Thoracic aorta (tissue), 2 donors: ENCODE data around the gene FAM120B. TPM values are rescaled to one million over a fixed set of nuclear protein-coding genes. Genes with fewer than 3 reads are reported as not detected.

Experiments used
- ATAC-seq: fragments of 150-250 bp; one replicate; pipeline ENCODE4 v1.8.0; 2017; ENCODE audit warnings: low read depth; ENCODE audit not compliant: insufficient number of reproducible peaks, low FRiP score
- DNase-seq: peaks from one replicate; pipeline ENCODE4 v3.0.0-alpha.2; 2020; ENCODE audit warnings: low spot score
- H3K27ac ChIP-seq, 2 donors: fragments of 200-600 bp; sonication (generic); 1 replicate in 1 of 2; 2 replicates in 1 of 2; pipeline ENCODE4 v1.5.1; 2016; ENCODE audit warnings: mild to moderate bottlenecking in 2 of 2, moderate library complexity in 2 of 2
- H3K27me3 ChIP-seq: fragments of 200-600 bp; sonication (generic); replicated peaks from 2 replicates; pipeline ENCODE4 v1.6.0; 2016; ENCODE audit warnings: mild to moderate bottlenecking; ENCODE audit not compliant: insufficient read depth
- H3K36me3 ChIP-seq: fragments of 200-600 bp; sonication (generic); one replicate; pipeline ENCODE4 v1.5.1; 2016
- H3K4me1 ChIP-seq, 2 donors: fragments of 200-600 bp; sonication (generic); 1 replicate in 1 of 2; 2 replicates in 1 of 2; pipeline versions ENCODE4 v1.5.1 to v1.6.0; 2016; ENCODE audit warnings: low read depth in 2 of 2, mild to moderate bottlenecking in 1 of 2; ENCODE audit not compliant: control insufficient read depth in 1 of 2
- H3K4me3 ChIP-seq: fragments of 200-600 bp; sonication (generic); 2 replicates; pipeline ENCODE4 v1.5.1; 2016; ENCODE audit warnings: mild to moderate bottlenecking
- H3K9me3 ChIP-seq: fragments of 200-600 bp; sonication (generic); 2 replicates; pipeline ENCODE4 v1.5.1; 2016
- total RNA-seq, 2 donors: library from RNA; depleted of rRNA; stranded (reverse); fragments of >200 nt; gene quantifications; one replicate each; pipeline versions ENCODE4 v1.1.0 to v1.2.3, GENCODE V29; 2016
- TF ChIP-seq, protein P1 (sequence below): fragments of 200-600 bp; sonication (generic); IDR thresholded peaks from one replicate; pipeline ENCODE4 v1.5.1; 2019; ENCODE audit warnings: antibody characterized with exemption

The FAM120B gene
- total RNA-seq, 2 donors from 2014 or later: 21.0 to 24.1 TPM

DNA sequence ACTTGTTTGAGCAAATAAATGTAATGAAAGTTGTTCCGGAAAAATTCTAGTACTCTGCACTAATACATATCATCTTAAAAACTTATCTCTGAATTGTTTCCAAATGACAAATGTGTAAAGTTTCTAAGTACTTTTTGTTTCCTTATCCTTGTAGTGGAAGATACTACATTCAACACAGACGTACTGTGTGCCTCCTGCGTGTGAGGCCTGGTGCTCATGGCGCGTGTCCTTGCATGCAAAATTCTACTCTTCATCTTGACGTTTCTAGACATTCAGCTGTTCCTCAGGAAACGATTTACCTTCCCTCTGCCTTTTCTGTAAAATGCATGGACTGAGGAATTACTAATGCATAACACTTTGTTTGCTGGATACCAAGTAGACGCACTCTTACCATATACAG, 27.1 kb upstream of the FAM120B start:
- TF ChIP-seq, protein P1, sequence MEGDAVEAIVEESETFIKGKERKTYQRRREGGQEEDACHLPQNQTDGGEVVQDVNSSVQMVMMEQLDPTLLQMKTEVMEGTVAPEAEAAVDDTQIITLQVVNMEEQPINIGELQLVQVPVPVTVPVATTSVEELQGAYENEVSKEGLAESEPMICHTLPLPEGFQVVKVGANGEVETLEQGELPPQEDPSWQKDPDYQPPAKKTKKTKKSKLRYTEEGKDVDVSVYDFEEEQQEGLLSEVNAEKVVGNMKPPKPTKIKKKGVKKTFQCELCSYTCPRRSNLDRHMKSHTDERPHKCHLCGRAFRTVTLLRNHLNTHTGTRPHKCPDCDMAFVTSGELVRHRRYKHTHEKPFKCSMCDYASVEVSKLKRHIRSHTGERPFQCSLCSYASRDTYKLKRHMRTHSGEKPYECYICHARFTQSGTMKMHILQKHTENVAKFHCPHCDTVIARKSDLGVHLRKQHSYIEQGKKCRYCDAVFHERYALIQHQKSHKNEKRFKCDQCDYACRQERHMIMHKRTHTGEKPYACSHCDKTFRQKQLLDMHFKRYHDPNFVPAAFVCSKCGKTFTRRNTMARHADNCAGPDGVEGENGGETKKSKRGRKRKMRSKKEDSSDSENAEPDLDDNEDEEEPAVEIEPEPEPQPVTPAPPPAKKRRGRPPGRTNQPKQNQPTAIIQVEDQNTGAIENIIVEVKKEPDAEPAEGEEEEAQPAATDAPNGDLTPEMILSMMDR: no peak
- ATAC-seq: no peak
- DNase-seq: no peak
- Histone ChIP-seq H3K27ac (no peak overlapping the region), H3K4me3 (no peak overlapping the region), H3K36me3 (peaks cover 2% of the 10 kb centered on the region), H3K4me1 (peaks cover 0 to 9% of the 10 kb centered on the region in 2 donors), H3K27me3 (no peaks in the 10 kb centered on the region), H3K9me3 (no peaks in the 10 kb centered on the region)

- Histone ChIP-seq H3K36me3 (peaks cover 2% of the 10 kb centered on the region), H3K4me1 (peaks cover 0 to 9% of the 10 kb centered on the region in 2 donors), H3K27ac (no peak overlapping the region), H3K27me3 (no peaks in the 10 kb centered on the region), H3K9me3 (no peaks in the 10 kb centered on the region), H3K4me3 (peak overlapping the region; percentile 57)
- ATAC-seq (no peak), DNase-seq (no peak)
- TF ChIP-seq, protein P1: no peak
Measured at GRCh38 chr6:170279977-170280688, 26.4 kb upstream of the FAM120B start.

DNA sequence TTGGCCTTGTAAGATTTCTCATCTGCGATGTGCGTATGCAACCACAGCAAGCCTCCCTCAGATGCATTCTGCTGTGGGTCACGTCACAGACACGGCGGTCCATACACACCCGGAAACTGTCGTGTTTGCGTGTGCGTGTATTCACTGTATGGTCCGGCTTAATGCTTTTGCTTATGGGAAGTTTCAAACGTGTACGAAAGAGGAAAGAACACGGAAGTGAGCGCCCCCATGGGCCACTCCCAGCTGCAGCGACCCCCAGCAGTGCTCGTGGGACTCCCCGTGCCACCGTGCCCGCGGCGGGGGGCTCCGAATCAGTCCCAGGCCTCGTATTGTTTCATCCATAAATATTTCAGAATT, 25.9 kb upstream of the FAM120B start:
- H3K9me3 ChIP-seq: no peaks in the 10 kb centered on the region
- peaks cover 0 to 9% of the 10 kb centered on the region in 2 donors for H3K4me1 ChIP-seq
- DNase-seq (no peak), ATAC-seq (no peak)
- no peak overlapping the region for H3K27ac ChIP-seq
- peak overlapping the region; percentile 57 for H3K4me3 ChIP-seq
- peaks cover 2% of the 10 kb centered on the region for H3K36me3 ChIP-seq
- TF ChIP-seq, protein P1: no peak
- H3K27me3 ChIP-seq: no peaks in the 10 kb centered on the region

DNA sequence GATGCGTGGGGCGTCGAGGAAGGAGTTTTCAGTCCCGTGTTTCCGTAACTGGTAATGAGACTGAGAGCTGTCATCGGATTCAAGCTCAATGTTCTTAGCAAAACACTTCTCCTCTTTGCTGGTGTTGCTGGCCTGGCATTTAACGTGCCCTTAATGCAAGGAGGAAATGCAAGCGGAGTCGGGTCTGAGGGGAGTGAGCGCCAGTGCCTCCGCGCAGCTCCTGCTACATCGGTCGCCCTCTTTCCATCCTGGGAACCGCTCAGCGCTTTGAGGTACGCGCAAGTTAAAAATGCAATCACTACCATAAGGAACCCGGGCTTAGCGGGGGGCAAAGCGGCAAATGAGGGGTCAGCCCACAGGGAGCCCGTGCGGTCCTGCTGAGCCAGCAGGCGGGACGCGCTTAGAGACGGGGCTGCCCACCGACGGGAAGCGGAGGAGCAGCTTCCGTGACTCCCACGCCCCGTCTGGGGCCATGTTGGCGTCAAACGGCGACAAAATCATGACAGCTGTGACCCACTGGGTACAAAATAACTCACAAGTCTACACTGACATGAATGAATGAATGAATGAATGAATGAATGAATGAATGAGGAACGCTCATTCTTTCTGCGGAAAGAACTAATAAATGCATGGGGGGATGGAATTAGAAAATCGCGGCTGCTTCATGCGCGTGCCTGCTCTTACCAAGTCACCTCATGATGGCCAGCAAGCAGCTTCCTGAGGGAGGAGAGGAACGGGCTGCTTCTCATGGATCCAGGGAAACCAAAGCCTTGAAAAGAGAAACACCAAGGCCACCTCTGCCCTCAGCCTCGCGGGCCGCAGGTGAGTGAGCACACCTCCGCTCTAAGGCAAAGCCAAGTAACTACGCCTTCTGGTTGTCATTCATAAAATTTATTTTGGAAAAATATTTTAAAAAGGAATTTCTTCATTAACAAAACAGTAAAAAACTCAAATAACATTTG, 24.9 kb upstream of the FAM120B start:
- no peaks in the 10 kb centered on the region for H3K27me3 ChIP-seq
- H3K9me3 ChIP-seq: no peaks in the 10 kb centered on the region
- peaks cover 0 to 4% of the 10 kb centered on the region in 2 donors for H3K4me1 ChIP-seq
- H3K36me3 ChIP-seq: peaks cover 2% of the 10 kb centered on the region
- no peak for ATAC-seq
- no peak for DNase-seq
- TF ChIP-seq, protein P1: no peak
- no peak overlapping the region for H3K27ac ChIP-seq
- no peak overlapping the region for H3K4me3 ChIP-seq

DNA sequence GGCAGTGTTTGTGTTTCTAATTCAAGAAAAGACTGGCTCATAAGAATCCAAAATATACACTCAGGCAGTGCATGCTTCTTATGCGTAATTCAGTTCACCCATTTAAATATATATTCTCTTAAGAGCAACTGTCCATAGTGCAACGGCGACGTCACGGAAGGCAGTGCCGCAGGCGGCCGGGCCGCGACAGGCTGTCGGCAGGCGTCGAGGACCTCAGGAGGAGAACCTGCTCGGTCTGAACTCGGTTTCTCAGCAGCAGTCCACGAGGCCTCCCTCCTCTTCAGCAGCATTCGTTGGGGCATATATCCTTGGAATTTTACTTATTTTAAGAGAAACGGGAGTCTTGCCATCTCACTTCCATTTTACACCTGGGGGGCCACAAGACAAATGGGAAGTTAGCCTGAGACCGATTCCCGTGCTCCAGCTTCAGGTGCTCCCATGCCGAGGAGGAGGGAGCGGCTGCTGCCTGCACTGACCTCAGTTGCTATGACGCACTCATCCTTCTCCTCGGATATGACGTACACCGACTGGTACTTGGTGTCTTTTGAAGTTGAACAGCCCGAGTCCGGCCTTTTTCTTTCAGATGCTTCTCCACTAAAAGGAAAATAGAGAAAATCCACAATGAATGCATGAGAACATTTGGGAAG, 23.9 kb upstream of the FAM120B start:
- TF ChIP-seq, protein P1: no peak
- no peak overlapping the region for H3K27ac ChIP-seq
- H3K4me3 ChIP-seq: no peak overlapping the region
- H3K9me3 ChIP-seq: no peaks in the 10 kb centered on the region
- no peaks in the 10 kb centered on the region for H3K27me3 ChIP-seq
- DNase-seq: no peak
- ATAC-seq: no peak
- no peaks in the 10 kb centered on the region for H3K4me1 ChIP-seq
- peaks cover 2% of the 10 kb centered on the region for H3K36me3 ChIP-seq
